Neural progenitor cell (in vitro differentiated cells): Measurements from ENCODE around the gene LRRD1. TPM values are rescaled to one million over a fixed set of nuclear protein-coding genes. Genes with fewer than 3 reads are reported as not detected.
"Not testable (repeated sequence)": the region's sequence is repeated elsewhere in the genome, so short reads cannot be mapped to it uniquely, and the experiment has no call there.

Experiments used
- DNase-seq: peaks from one replicate; pipeline ENCODE4 v3.0.0-alpha.2; 2016; ENCODE audit warnings: low spot score
- H2AFZ ChIP-seq: fragments of 200-600 bp; sonication (generic); replicated peaks from 2 replicates; pipeline ENCODE4 v1.6.1; 2016; ENCODE audit warnings: antibody characterized with exemption
- H3F3A ChIP-seq: fragments of 200-600 bp; sonication (generic); 2 replicates; pipeline ENCODE4 v1.6.1; 2016; ENCODE audit warnings: antibody characterized with exemption, low read depth
- H3K27ac ChIP-seq: fragments of 200-600 bp; sonication (generic); 2 replicates; pipeline ENCODE4 v1.5.1; 2016; ENCODE audit warnings: mild to moderate bottlenecking
- H3K27me3 ChIP-seq: fragments of 200-600 bp; sonication (generic); 2 replicates; pipeline ENCODE4 v1.6.1; 2016; ENCODE audit warnings: mild to moderate bottlenecking, moderate library complexity
- H3K36me3 ChIP-seq: fragments of 200-600 bp; sonication (generic); 2 replicates; pipeline ENCODE4 v1.5.1; 2016
- H3K4me1 ChIP-seq: fragments of 200-600 bp; sonication (generic); 2 replicates; pipeline ENCODE4 v1.6.1; 2016; ENCODE audit warnings: mixed run types
- H3K4me2 ChIP-seq: fragments of 200-600 bp; sonication (generic); 2 replicates; pipeline ENCODE4 v1.6.1; 2016
- H3K4me3 ChIP-seq: fragments of 200-600 bp; sonication (generic); 2 replicates; pipeline ENCODE4 v1.5.1; 2016
- H3K79me2 ChIP-seq: fragments of 200-600 bp; sonication (generic); 2 replicates; pipeline ENCODE4 v1.6.1; 2016; ENCODE audit warnings: low read depth
- H3K9ac ChIP-seq: fragments of 200-600 bp; sonication (generic); 2 replicates; pipeline ENCODE4 v1.6.1; 2016
- H3K9me3 ChIP-seq: fragments of 200-600 bp; sonication (generic); 2 replicates; pipeline ENCODE4 v1.5.1; 2016; ENCODE audit warnings: low read depth
- H4K20me1 ChIP-seq: fragments of 200-600 bp; sonication (generic); 2 replicates; pipeline ENCODE4 v1.6.1; 2016; ENCODE audit warnings: low read depth
- H3K27ac Mint-ChIP-seq: 3 replicates; pipeline ENCODE4 v1.8.0; 2021; ENCODE audit warnings: mixed read lengths
- H3K27me3 Mint-ChIP-seq: 2 replicates; pipeline ENCODE4 v1.8.0; 2022; ENCODE audit warnings: low read depth, mild to moderate bottlenecking, inconsistent platforms, moderate library complexity, mixed read lengths; ENCODE audit not compliant: insufficient read depth
- H3K36me3 Mint-ChIP-seq: 3 replicates; pipeline ENCODE4 v1.8.0; 2021; ENCODE audit warnings: mixed read lengths
- H3K4me1 Mint-ChIP-seq: 3 replicates; pipeline ENCODE4 v1.8.0; 2021; ENCODE audit warnings: mixed read lengths
- H3K4me3 Mint-ChIP-seq: 3 replicates; pipeline ENCODE4 v1.8.0; 2021; ENCODE audit warnings: mild to moderate bottlenecking, moderate library complexity, mixed read lengths
- H3K9me3 Mint-ChIP-seq: 3 replicates; pipeline ENCODE4 v1.8.0; 2020; ENCODE audit warnings: mixed read lengths
- EZH2phosphoT487 ChIP-seq: fragments of 200-600 bp; sonication (generic); IDR thresholded peaks from 2 replicates; pipeline ENCODE4 v1.6.1; 2017; ENCODE audit warnings: antibody characterized with exemption
- total RNA-seq: library from RNA; depleted of rRNA; stranded (reverse); fragments of >200 nt; gene quantifications from 2 replicates; pipeline ENCODE4 v1.2.3, GENCODE V29; 2015; ENCODE audit warnings: low replicate concordance
- TF ChIP-seq, protein P1 (sequence below): fragments of 200-600 bp; sonication (generic); IDR thresholded peaks from 2 replicates; pipeline ENCODE4 v1.5.1; 2017; ENCODE audit warnings: antibody characterized with exemption, mild to moderate bottlenecking

LRRD1 gene
- total RNA-seq, 1 donor from 2014 or later = not detected

DNA sequence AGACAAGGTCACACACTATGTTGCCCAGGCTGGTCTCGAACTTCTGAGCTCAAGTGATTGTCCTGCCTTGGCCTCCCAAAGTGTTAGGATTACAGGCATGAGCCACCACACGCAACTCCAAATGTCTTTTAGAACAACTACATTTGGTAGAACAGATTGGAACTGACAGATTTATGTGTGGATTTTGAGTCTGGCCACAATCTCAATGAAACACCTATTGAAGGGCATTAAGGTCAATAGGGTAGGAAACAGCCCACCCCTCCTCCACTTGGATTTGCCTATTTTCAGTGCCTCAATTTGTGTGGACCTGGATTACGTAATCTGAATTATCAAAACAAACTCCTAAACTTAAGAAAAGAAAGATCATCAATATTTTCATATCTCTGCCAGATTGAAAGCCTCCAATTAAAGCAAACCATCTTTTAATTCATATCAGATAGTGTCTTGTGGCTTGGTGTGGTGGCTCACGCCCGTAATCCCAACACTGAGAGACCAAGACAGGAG lies 29.2 kb downstream of the LRRD1 start:
- Mint-ChIP-seq H3K36me3 (no peaks in the 10 kb centered on the region), H3K4me1 (no peaks in the 10 kb centered on the region), H3K9me3 (no peaks in the 10 kb centered on the region), H3K27me3 (no peaks in the 10 kb centered on the region), H3K4me3 (no peak overlapping the region), H3K27ac (no peak overlapping the region)
- Histone ChIP-seq H3K27me3 (no peaks in the 10 kb centered on the region), H3F3A (no peaks in the 10 kb centered on the region), H2AFZ (no peak overlapping the region), H3K4me2 (no peak overlapping the region), H4K20me1 (no peaks in the 10 kb centered on the region), H3K9me3 (no peaks in the 10 kb centered on the region), H3K9ac (no peak overlapping the region), H3K36me3 (no peaks in the 10 kb centered on the region), H3K79me2 (no peaks in the 10 kb centered on the region), H3K4me3 (no peak overlapping the region), H3K27ac (no peak overlapping the region), H3K4me1 (no peaks in the 10 kb centered on the region)
- no peak for DNase-seq
- TF ChIP-seq, protein P1, sequence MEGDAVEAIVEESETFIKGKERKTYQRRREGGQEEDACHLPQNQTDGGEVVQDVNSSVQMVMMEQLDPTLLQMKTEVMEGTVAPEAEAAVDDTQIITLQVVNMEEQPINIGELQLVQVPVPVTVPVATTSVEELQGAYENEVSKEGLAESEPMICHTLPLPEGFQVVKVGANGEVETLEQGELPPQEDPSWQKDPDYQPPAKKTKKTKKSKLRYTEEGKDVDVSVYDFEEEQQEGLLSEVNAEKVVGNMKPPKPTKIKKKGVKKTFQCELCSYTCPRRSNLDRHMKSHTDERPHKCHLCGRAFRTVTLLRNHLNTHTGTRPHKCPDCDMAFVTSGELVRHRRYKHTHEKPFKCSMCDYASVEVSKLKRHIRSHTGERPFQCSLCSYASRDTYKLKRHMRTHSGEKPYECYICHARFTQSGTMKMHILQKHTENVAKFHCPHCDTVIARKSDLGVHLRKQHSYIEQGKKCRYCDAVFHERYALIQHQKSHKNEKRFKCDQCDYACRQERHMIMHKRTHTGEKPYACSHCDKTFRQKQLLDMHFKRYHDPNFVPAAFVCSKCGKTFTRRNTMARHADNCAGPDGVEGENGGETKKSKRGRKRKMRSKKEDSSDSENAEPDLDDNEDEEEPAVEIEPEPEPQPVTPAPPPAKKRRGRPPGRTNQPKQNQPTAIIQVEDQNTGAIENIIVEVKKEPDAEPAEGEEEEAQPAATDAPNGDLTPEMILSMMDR = no peak
- TF ChIP-seq EZH2phosphoT487 = no peak

DNA sequence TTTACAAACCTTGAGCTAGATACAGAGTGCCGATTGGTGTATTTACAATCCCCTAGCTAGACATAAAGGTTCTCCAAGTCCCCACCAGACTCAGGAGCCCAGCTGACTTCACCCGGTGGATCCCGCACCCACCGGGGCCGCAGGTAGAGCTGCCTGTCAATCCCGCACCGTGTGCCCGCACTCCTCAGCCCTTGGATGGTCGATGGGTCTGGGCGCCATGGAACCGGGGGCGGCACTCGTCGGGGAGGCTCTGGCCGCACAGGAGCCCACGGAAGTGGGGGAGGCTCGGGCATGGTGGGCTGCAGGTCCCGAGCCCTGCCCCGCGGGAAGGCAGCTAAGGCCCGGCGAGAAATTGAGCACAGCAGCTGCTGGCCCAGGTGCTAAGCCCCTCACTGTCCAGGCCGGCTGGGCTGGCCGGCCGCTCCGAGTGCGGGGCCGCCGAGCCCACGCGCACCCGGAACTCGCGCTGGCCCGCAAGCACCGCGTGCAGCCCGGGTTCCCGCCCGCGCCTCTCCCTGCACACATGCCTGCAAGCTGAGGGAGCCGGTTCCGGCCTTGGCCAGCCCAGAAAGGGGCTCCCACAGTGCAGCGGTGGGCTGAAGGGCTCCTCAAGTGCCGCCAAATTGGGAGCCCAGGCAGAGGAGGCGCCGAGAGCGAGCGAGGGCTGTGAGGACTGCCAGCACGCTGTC lies 35.6 kb downstream of the LRRD1 start:
- not testable (repeated sequence) for H3K4me3 Mint-ChIP-seq, H3K36me3 Mint-ChIP-seq, H3K27me3 Mint-ChIP-seq, H3K9ac ChIP-seq, H3K79me2 ChIP-seq, H3K27ac ChIP-seq, H2AFZ ChIP-seq, H3K4me2 ChIP-seq, H3K4me1 ChIP-seq, H3K4me3 ChIP-seq, DNase-seq, H4K20me1 ChIP-seq, H3F3A ChIP-seq, H3K4me1 Mint-ChIP-seq, H3K9me3 ChIP-seq, H3K36me3 ChIP-seq, H3K27ac Mint-ChIP-seq, H3K27me3 ChIP-seq
- H3K9me3 Mint-ChIP-seq = peaks cover 14% of the 10 kb centered on the region

DNA sequence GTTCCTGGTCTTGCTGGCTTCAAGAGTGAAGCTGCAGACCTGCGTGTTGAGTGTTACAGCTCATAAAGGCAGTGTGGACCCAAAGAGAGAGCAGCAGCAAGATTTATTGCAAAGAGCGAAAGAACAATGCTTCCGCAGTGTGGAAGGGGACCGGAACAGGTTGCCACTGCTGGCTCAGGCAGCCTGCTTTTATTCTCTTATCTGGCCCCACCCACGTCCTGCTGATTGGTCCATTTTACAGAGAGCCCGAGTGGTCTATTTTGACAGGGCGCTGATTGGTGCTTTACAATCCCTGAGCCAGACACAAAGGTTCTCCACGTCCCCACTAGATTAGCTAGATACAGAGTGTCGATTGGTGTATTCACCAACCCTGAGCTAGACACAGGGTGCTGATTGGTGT lies 36.2 kb downstream of the LRRD1 start:
- H3K36me3 Mint-ChIP-seq, H3K27ac Mint-ChIP-seq, H3K4me3 ChIP-seq, H3K4me1 Mint-ChIP-seq, H3K4me1 ChIP-seq, DNase-seq, H3K4me3 Mint-ChIP-seq, H4K20me1 ChIP-seq, H3K79me2 ChIP-seq, H3F3A ChIP-seq, H3K4me2 ChIP-seq, H3K9ac ChIP-seq, H3K27ac ChIP-seq, H3K27me3 ChIP-seq, H3K9me3 ChIP-seq, H3K27me3 Mint-ChIP-seq, H2AFZ ChIP-seq, H3K36me3 ChIP-seq: not testable (repeated sequence)
- peaks cover 14% of the 10 kb centered on the region for H3K9me3 Mint-ChIP-seq

DNA sequence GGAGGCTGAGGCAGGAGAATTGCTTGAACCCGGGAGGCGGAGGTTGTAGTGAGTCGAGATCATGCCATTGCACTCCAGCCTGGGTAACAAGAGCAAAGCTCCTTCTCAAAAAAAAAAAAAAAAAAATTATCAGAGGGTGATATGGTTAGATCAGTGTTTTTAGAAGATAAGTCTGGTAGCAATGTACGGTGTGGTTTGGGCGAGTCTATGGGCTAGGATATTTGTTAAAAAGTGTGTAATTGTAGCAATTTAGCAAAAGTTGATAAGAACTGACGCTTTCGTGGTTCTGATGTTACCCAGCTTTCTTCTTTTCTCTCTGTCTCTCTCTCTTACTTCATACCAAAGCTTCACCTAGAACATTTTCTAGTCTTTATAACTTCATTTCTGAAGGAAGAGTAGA lies 37.8 kb downstream of the LRRD1 start:
- H3K27me3 ChIP-seq = no peaks in the 10 kb centered on the region
- no peaks in the 10 kb centered on the region for H3K9me3 ChIP-seq
- H3K4me2 ChIP-seq = no peak overlapping the region
- no peaks in the 10 kb centered on the region for H3K79me2 ChIP-seq
- no peaks in the 10 kb centered on the region for H3K4me1 ChIP-seq
- Mint-ChIP-seq H3K27me3 (peaks cover 5% of the 10 kb centered on the region), H3K36me3 (peaks cover 5% of the 10 kb centered on the region), H3K27ac (no peak overlapping the region), H3K9me3 (peaks cover 14% of the 10 kb centered on the region), H3K4me3 (no peak overlapping the region), H3K4me1 (no peaks in the 10 kb centered on the region)
- H3F3A ChIP-seq = no peaks in the 10 kb centered on the region
- TF ChIP-seq, protein P1 = no peak
- H2AFZ ChIP-seq = no peak overlapping the region
- H3K27ac ChIP-seq = no peak overlapping the region
- DNase-seq = no peak
- H4K20me1 ChIP-seq = no peaks in the 10 kb centered on the region
- H3K9ac ChIP-seq = no peak overlapping the region
- H3K4me3 ChIP-seq = no peak overlapping the region
- no peaks in the 10 kb centered on the region for H3K36me3 ChIP-seq
